ENCODE measurements around the gene ZNF146. TPM values are rescaled to one million over a fixed set of nuclear protein-coding genes. Genes with fewer than 3 reads are reported as not detected.
"Not testable (repeated sequence)": the region's sequence is repeated elsewhere in the genome, so short reads cannot be mapped to it uniquely, and the experiment has no call there.

ZNF146 gene
- polyA plus RNA-seq, 1 of the 3 experiments (the other 2 are of a cell fraction) = 25.4 TPM

GRCh38 chr19:36233626-36234025 is 18.7 kb downstream of the ZNF146 start:
- H3K9ac ChIP-seq; POLR2A ChIA-PET; H3K9me2 ChIP-seq; H3K4me1 ChIP-seq (ENCODE audit: control insufficient read depth in 1 of 2, insufficient read depth in 2 of 2, low read depth in 1 of 2, low read length in 1 of 2); H3K4me3 ChIP-seq (ENCODE audit: low read depth in 2 of 2, low read length in 1 of 2); H3K4me2 ChIP-seq; CTCF ChIA-PET; H2AFZ ChIP-seq (ENCODE audit: low read depth); H3K27me3 ChIP-seq (ENCODE audit: insufficient read depth); H3K27ac ChIP-seq (ENCODE audit: low read depth in 2 of 2, low read length in 1 of 2); H3K9me3 ChIP-seq; H4K20me1 ChIP-seq (ENCODE audit: insufficient read depth); DNase-seq: not testable (repeated sequence)
- H3F3A ChIP-seq (replicated peaks; ENCODE audit: insufficient read depth) = peaks cover 24% of the 10 kb centered on the region
- 81% methylated on average over 7 of the region's 7 CpGs for WGBS (ENCODE audit: low lambda C conversion rate)
- H3K79me2 ChIP-seq (ENCODE audit: insufficient read depth) = peaks cover 45% of the 10 kb centered on the region
- H3K36me3 ChIP-seq (replicated peaks in 1 of 2; ENCODE audit: control insufficient read depth in 1 of 2, insufficient read depth in 2 of 2, low read length in 1 of 2) = peaks cover 85 to 98% of the 10 kb centered on the region in 2 experiments

GRCh38 chr19:36236304-36236945 is 21.5 kb downstream of the ZNF146 start:
- POLR2A ChIA-PET = no interaction called here
- H3K4me1 ChIP-seq (ENCODE audit: control insufficient read depth in 1 of 2, insufficient read depth in 2 of 2, low read depth in 1 of 2, low read length in 1 of 2) = no peaks in the 10 kb centered on the region

More at GRCh38 chr19:36236304-36236945, 21.5 kb downstream of the ZNF146 start:
- H3K9me2 ChIP-seq = no peaks in the 10 kb centered on the region
- peaks cover 8% of the 10 kb centered on the region; the same call in 1 of the 2 replicates for H3K9me3 ChIP-seq
- DNase-seq = no peak
- peaks cover 19% of the 10 kb centered on the region; the same call in 1 of the 2 replicates for H3K79me2 ChIP-seq (ENCODE audit: insufficient read depth)
- CTCF ChIA-PET = interaction anchor here (1.3 kb wide), 1 partner anchor 9 kb away, joined by 4 read pairs; no protein-coding TSS in a partner anchor
- no peak overlapping the region for H2AFZ ChIP-seq (ENCODE audit: low read depth)
- no peaks in the 10 kb centered on the region for H3K27me3 ChIP-seq (ENCODE audit: insufficient read depth)
- H3K4me2 ChIP-seq = no peak overlapping the region
- TF ChIP-seq JUND (IDR thresholded peaks at IDR 0.05) = no peak
- no peak for TF ChIP-seq GATA2 (CRISPR knock-in tag; IDR thresholded peaks at IDR 0.05)
- no peak for TF ChIP-seq YY1 (IDR thresholded peaks at IDR 0.05; ENCODE audit: low read depth)
- TF ChIP-seq SIN3A (IDR thresholded peaks at IDR 0.05; ENCODE audit: borderline replicate concordance, low read depth, low read length) = no peak
- no peak for TF ChIP-seq PBX3 (IDR thresholded peaks at IDR 0.05)
- no peak for TF ChIP-seq SMC3 (IDR thresholded peaks at IDR 0.05; ENCODE audit: low read depth, low read length)
- no peak for TF ChIP-seq TAF1 (IDR thresholded peaks at IDR 0.05; ENCODE audit: borderline replicate concordance, low read depth, low read length)
- no peak for TF ChIP-seq EP300 (IDR thresholded peaks at IDR 0.05; ENCODE audit: borderline replicate concordance in 1 of 2, low read depth in 1 of 2, low read length in 1 of 2)
- no peak for TF ChIP-seq REST (IDR thresholded peaks at IDR 0.05; ENCODE audit: low read depth, low read length)
- TF ChIP-seq TEAD4 (IDR thresholded peaks at IDR 0.05; ENCODE audit: borderline replicate concordance, insufficient read depth) = no peak
- peaks cover 29% of the 10 kb centered on the region for H3F3A ChIP-seq (replicated peaks; ENCODE audit: insufficient read depth)
- no peak overlapping the region for H3K27ac ChIP-seq (ENCODE audit: low read depth in 2 of 2, low read length in 1 of 2)
- H3K4me3 ChIP-seq (ENCODE audit: low read depth in 2 of 2, low read length in 1 of 2) = no peak overlapping the region
- H3K36me3 ChIP-seq (replicated peaks in 1 of 2; ENCODE audit: control insufficient read depth in 1 of 2, insufficient read depth in 2 of 2, low read length in 1 of 2) = peaks cover 65 to 86% of the 10 kb centered on the region in 2 experiments
- 96% methylated on average over 6 of the region's 6 CpGs for WGBS (ENCODE audit: low lambda C conversion rate)
- no peaks in the 10 kb centered on the region for H4K20me1 ChIP-seq (ENCODE audit: insufficient read depth)
- no peak overlapping the region for H3K9ac ChIP-seq

Data from SK-N-SH (cell line).